IPS DF 6.9 (cell line): ENCODE measurements around the gene OSBPL9.

Experiments used
- DNase-seq: peaks from one replicate; pipeline ENCODE4 v3.0.0-alpha.2; 2013; ENCODE audit warnings: low read depth, low spot score
- H3K27ac ChIP-seq: one replicate; pipeline ENCODE4 v1.5.1; 2013; ENCODE audit warnings: low read length, control low read depth
- H3K27me3 ChIP-seq: 2 replicates; pipeline ENCODE4 v1.6.1; 2013; ENCODE audit warnings: mild to moderate bottlenecking, low read length; ENCODE audit not compliant: control insufficient read depth, insufficient read depth
- H3K36me3 ChIP-seq: 2 replicates; pipeline ENCODE4 v1.6.1; 2013; ENCODE audit warnings: low read length; ENCODE audit not compliant: control insufficient read depth, insufficient read depth
- H3K4me1 ChIP-seq: 2 replicates; pipeline ENCODE4 v1.6.1; 2013; ENCODE audit warnings: low read length; ENCODE audit not compliant: control insufficient read depth, insufficient read depth
- H3K4me3 ChIP-seq: 2 replicates; pipeline ENCODE4 v1.5.1; 2013; ENCODE audit warnings: mild to moderate bottlenecking, low read length
- H3K9me3 ChIP-seq: 2 replicates; pipeline ENCODE4 v1.6.1; 2013; ENCODE audit warnings: low read length, inconsistent platforms; ENCODE audit not compliant: control insufficient read depth, insufficient read depth
- WGBS: extraction: QIAGEN DNeasy Blood & Tissue Kit; methylation state at CpG from one replicate; pipeline ENCODE4 v1.1.7; 2013; ENCODE audit warnings: mixed read lengths, missing lambda C conversion rate; ENCODE audit not compliant: insufficient read length, insufficient coverage; 5-methylcytosine and 5-hydroxymethylcytosine counted together

The OSBPL9 gene

DNA sequence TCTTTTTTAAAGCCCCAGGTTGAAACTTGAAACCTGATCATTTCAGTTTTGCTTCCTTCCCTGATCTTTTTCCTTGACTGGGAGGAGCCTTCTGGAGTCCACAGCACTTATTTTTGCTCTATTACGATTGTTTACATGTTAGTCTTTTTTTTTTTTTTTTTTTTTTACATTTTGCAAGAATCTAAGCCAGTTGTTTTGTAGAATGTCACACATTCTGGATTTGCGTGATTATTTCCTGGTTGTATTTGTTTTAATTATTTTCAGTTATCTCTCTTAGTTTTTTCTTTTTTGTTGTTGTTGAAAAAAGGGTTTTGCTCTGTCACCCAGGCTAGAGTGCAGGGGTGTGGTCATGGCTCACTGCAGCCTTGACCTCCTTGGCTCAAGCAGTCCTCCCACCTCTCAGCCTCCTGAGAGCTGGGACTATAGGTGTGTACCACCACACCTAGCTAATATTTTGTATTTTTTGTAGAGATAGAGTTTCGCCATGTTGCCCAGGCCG lies 32.8 kb downstream of the OSBPL9 start:
- no peak for DNase-seq
- Histone ChIP-seq H3K27me3 (no peaks in the 10 kb centered on the region), H3K27ac (no peak overlapping the region), H3K36me3 (no peaks in the 10 kb centered on the region), H3K4me1 (peaks cover 3% of the 10 kb centered on the region; the same call in 1 of the 2 replicates), H3K4me3 (no peak overlapping the region), H3K9me3 (no peaks in the 10 kb centered on the region)
- no CpG with 5 or more reads among the region's 4 CpGs for WGBS

DNA sequence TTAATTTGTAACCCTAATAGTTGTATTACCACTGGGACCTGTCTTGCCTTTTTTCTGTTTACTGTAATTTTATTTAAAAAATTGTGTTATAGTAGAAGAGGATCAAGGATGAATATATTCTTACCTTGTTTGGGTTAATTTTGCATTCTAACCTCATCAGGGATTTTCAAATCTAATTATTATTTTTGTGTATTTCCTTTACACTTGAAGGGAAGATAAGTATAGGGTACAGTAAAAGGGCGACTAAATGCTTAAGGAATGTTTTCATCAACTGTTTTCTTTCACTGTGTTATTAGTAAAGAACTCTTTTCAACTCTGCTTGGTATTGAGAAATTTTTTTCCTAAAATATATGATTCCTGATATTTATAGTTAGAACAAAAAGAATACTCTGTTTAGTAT lies 33.3 kb downstream of the OSBPL9 start:
- Histone ChIP-seq H3K9me3 (no peaks in the 10 kb centered on the region), H3K36me3 (no peaks in the 10 kb centered on the region), H3K27ac (no peak overlapping the region), H3K4me1 (peaks cover 3% of the 10 kb centered on the region; the same call in 1 of the 2 replicates), H3K4me3 (no peak overlapping the region), H3K27me3 (no peaks in the 10 kb centered on the region)
- no CpG with 5 or more reads among the region's 1 CpG for WGBS
- DNase-seq: no peak

DNA sequence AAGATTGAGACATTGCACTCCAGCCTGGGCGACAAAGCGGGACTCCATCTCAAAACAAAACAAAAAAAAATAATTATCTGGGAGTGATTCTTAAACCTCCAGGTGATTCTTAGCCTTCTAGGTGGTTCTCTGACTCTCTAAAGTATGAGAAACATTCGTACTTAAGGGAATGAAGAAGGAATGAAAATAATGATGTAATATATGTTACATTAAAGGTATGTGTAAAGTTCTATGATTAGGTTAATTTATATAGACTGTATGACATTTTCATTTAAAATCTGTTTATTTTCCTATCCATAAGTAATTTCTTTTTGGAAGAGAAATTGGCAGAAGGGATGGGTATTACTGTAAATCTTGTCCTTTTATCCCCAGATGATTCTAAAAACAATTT lies 34.7 kb downstream of the OSBPL9 start:
- Histone ChIP-seq H3K4me3 (no peak overlapping the region), H3K27me3 (no peaks in the 10 kb centered on the region), H3K27ac (no peak overlapping the region), H3K36me3 (no peaks in the 10 kb centered on the region), H3K4me1 (peaks cover 3% of the 10 kb centered on the region; the same call in 1 of the 2 replicates), H3K9me3 (no peaks in the 10 kb centered on the region)
- DNase-seq: no peak
- WGBS: 86% methylated on average over 1 of the region's 3 CpGs

DNA sequence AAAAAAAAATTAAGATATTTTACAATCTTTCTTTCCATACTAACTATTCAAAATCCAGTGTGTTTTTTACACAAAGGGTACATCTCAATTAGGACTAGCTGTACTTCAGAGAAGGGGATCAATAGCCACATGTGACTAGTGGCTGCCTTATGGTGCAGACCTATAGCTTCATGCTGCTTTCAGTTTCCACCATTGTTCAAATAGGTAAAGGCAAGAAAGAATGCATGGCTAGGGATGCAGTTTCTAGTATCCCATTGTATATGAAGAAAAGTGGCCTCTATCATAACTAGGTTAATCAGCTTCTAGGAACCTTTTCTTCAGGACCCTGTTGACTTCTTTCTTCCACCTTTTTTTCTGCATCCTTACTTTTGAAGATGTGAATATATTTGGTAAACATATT lies 35.7 kb downstream of the OSBPL9 start:
- DNase-seq: no peak
- H3K27me3 ChIP-seq: no peaks in the 10 kb centered on the region
- H3K9me3 ChIP-seq: no peaks in the 10 kb centered on the region
- H3K4me1 ChIP-seq: peaks cover 3% of the 10 kb centered on the region; the same call in 1 of the 2 replicates
- H3K36me3 ChIP-seq: no peaks in the 10 kb centered on the region
- no peak overlapping the region for H3K4me3 ChIP-seq
- no peak overlapping the region for H3K27ac ChIP-seq

DNA sequence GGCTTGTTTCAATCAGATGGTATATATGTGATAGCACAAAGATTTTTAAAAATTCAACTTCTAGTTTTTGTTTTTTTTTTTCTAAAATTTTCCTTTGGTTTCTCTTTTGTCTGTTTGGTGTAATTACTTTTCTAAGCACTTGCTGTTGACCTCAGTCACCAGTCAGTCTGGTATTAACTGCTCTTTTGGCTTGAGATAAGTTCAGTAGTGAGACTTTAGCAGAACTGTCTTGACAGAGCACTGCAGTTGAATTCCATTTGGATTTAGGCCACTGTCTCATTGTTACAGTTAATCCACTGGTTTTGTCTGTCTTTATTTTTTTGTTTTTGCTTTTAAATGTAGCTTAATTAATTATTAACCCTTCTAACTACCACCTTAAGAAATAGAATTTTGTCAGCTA lies 36.2 kb downstream of the OSBPL9 start:
- H3K36me3 ChIP-seq: no peaks in the 10 kb centered on the region
- peaks cover under 1% of the 10 kb centered on the region; the same call in 1 of the 2 replicates for H3K4me1 ChIP-seq
- H3K27me3 ChIP-seq: no peaks in the 10 kb centered on the region
- no peak overlapping the region for H3K27ac ChIP-seq
- no peak overlapping the region for H3K4me3 ChIP-seq
- H3K9me3 ChIP-seq: no peaks in the 10 kb centered on the region
- no peak for DNase-seq

DNA sequence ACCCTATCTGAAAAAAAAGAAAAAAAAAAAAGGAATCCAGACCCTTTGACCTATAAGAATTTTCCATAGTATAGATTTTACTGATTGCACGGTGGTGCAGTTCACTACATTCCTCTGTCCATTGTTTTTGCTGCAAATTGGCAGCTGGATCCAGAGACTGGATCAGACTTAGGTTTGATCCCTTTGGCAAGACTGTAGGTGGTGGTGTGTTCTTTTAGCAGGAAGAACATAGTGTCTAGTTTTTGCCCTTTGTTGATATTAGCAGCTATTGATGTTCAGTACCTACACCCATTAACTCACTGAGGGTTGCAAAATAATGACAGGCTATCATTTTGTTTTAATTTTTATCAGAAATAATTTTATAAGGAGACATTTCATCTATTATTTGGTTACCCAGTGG lies 37.1 kb downstream of the OSBPL9 start:
- no peak for DNase-seq
- Histone ChIP-seq H3K36me3 (no peaks in the 10 kb centered on the region), H3K9me3 (no peaks in the 10 kb centered on the region), H3K27ac (no peak overlapping the region), H3K4me1 (no peaks in the 10 kb centered on the region; the same call in 1 of the 2 replicates), H3K4me3 (no peak overlapping the region), H3K27me3 (no peaks in the 10 kb centered on the region)
- no CpG with 5 or more reads among the region's 1 CpG for WGBS

DNA sequence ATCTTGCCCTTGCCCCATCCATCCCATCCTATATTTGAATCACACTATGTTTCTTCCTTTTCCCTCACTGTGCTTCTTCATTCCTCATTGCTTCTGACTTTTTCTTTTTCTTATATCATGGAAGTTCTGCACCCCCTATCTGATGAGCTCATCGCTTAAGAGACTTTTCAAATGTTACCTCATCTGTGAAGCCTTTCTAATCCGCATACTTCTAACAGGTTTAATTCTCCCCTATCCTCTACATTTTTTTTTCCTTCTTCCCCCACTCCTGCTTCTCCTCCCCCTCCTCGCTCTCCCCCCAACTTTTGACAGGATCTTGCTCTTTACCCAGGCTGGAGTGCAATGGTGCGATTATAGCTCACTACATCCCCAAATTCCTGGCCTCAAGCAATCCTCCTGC lies 39.5 kb downstream of the OSBPL9 start:
- no peak overlapping the region for H3K27ac ChIP-seq
- no peaks in the 10 kb centered on the region for H3K27me3 ChIP-seq
- 100% methylated on average over 1 of the region's 4 CpGs for WGBS
- no peak overlapping the region for H3K4me3 ChIP-seq
- H3K4me1 ChIP-seq: no peaks in the 10 kb centered on the region
- no peaks in the 10 kb centered on the region for H3K36me3 ChIP-seq
- no peaks in the 10 kb centered on the region for H3K9me3 ChIP-seq
- no peak for DNase-seq

DNA sequence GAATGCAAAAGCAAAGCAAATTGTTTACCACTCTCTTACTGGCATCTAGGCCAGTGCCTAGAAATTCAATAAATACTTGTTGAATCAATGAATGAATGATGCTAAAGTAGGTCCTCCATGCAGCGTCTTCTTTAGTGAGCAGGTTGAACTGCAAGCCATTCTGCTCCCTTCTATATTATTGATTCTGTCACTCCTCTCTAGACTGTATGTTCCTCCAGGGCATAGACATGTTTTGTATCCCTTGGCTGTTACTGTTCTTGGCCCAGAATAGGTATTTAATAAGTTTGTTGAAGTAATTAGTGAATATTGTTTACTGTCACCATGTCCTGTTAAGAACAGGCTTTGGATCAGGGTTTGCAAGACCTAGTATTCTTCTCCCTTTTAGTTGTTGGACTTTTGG lies 43.7 kb downstream of the OSBPL9 start:
- H3K4me1 ChIP-seq: no peaks in the 10 kb centered on the region
- H3K27me3 ChIP-seq: no peaks in the 10 kb centered on the region
- no peak for DNase-seq
- WGBS: no CpG with 5 or more reads among the region's 1 CpG
- H3K4me3 ChIP-seq: no peak overlapping the region
- H3K9me3 ChIP-seq: no peaks in the 10 kb centered on the region
- no peak overlapping the region for H3K27ac ChIP-seq
- no peaks in the 10 kb centered on the region for H3K36me3 ChIP-seq

DNA sequence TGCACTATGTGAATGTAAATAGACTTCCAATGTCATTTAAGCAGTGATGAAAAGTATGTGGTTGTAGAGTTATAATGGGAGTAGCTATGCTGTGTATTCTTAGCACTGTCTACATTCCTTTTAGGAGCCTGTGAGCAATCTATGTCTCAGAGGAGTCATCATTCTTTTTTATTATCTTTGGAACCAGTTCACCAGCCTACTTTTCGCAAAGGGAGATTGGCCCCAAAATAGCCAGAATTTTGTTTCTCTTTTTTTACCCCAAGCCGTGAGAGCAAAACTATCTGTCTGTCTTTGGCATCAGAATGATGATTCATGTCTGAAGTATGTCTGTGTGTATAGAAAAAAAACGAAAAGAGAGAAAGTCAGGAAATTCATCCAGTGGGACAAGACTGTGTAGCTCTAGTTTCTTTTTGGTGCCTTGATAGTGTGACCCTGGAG lies 44.2 kb downstream of the OSBPL9 start:
- Histone ChIP-seq H3K4me1 (no peaks in the 10 kb centered on the region), H3K36me3 (no peaks in the 10 kb centered on the region), H3K4me3 (no peak overlapping the region), H3K9me3 (no peaks in the 10 kb centered on the region), H3K27ac (no peak overlapping the region), H3K27me3 (no peaks in the 10 kb centered on the region)
- no CpG with 5 or more reads among the region's 3 CpGs for WGBS
- DNase-seq: no peak

DNA sequence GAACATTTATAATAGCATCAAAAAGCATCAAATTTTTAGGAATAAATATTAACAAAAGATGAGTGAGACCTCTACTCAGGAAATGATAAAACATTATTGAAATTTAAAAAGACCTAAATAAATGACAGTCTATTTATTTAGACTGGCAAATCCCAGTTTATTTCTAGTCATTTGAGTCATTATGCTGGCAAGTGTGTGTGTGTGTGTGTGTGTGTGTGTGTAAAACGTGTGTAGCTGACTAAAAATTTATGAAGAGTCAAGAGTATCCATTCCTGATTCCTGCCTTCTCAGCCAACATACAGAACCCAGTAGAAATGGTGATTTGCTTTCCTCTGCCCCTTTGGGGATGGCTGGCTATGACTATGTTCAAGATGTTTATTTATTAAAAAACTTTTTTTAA lies 46.2 kb downstream of the OSBPL9 start:
- Histone ChIP-seq H3K27me3 (no peaks in the 10 kb centered on the region), H3K36me3 (no peaks in the 10 kb centered on the region; the same call in 1 of the 2 replicates), H3K9me3 (no peaks in the 10 kb centered on the region), H3K27ac (no peak overlapping the region), H3K4me1 (no peaks in the 10 kb centered on the region), H3K4me3 (no peak overlapping the region)
- DNase-seq: no peak
- WGBS: no CpG with 5 or more reads among the region's 1 CpG

DNA sequence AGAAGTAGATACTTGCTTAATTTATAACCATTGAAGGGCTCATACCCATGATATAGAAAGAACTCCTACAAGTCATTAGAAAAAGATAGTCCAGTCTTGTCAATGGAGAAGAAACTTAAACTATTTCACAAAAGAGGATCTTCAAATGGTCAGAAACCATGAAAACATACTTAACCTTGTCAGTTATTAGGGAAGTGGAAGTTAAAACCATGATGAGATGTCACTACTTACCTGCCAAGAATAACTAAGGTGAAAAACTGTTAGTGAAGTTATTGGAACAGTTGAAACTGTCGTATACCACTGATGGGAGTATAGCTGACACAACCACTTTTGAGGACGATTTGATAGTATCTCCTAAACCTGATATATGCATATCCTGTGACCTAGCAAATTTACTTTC lies 46.8 kb downstream of the OSBPL9 start:
- H3K4me1 ChIP-seq: no peaks in the 10 kb centered on the region
- no peak for DNase-seq
- no peaks in the 10 kb centered on the region for H3K9me3 ChIP-seq
- no peaks in the 10 kb centered on the region; the same call in 1 of the 2 replicates for H3K36me3 ChIP-seq
- no peaks in the 10 kb centered on the region for H3K27me3 ChIP-seq
- WGBS: no CpG with 5 or more reads among the region's 2 CpGs
- no peak overlapping the region for H3K27ac ChIP-seq
- no peak overlapping the region for H3K4me3 ChIP-seq
